Measurements from ENCODE around the gene OR5K3.

The OR5K3 gene

DNA sequence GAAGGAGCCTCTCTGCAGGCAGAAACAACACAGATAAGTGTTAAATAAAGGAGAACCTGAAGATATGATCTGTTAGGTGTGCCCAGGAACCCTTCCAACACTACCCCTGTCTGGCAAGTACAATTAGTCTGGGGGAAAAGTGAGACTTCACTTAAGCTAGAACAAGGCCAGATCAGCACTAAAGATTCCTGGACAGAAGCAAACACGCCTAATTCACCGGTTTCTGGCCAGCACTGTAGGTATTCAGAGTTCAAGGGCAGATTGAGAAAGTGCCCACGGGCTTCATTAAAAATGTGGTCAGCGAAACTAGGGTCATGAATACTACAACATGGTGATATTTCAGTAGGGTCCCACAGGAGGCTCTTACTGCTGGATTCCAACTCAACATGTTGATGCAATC, 43.9 kb downstream of the OR5K3 start:
- no peak for DNase-seq

- DNase-seq = no peak
These were observed 49.8 kb downstream of the OR5K3 start for GRCh38 chr3:98440283-98440682.
